Naive B cell (primary cell): ENCODE measurements around the gene RGSL1. TPM values are rescaled to one million over a fixed set of nuclear protein-coding genes. Genes with fewer than 3 reads are reported as not detected.

Experiments used
- ATAC-seq, 2 donors: fragments of 150-1000 bp; cut with Tn5 transposase; 2 replicates each; pipeline ENCODE4 v1.10.0; 2021; ENCODE audit warnings: low read depth in 2 of 2, mild to moderate bottlenecking in 2 of 2, moderate library complexity in 2 of 2
- DNase-seq: peaks from one replicate; pipeline ENCODE4 v3.0.0; 2022
- H3K27ac Mint-ChIP-seq, 6 donors: one replicate each; pipeline ENCODE4 v1.8.0; 2020 to 2022; ENCODE audit warnings: mild to moderate bottlenecking in 6 of 6, mixed read lengths in 6 of 6, moderate library complexity in 5 of 6, inconsistent platforms in 2 of 6
- H3K27me3 Mint-ChIP-seq, 3 donors: one replicate each; pipeline ENCODE4 v1.8.0; 2021 to 2022; ENCODE audit warnings: mixed read lengths in 3 of 3, mild to moderate bottlenecking in 1 of 3
- H3K36me3 Mint-ChIP-seq, 2 donors: one replicate each; pipeline ENCODE4 v1.8.0; 2020 to 2022; ENCODE audit warnings: mixed read lengths in 2 of 2, inconsistent platforms in 1 of 2, mild to moderate bottlenecking in 1 of 2
- H3K4me1 Mint-ChIP-seq, 3 donors: one replicate each; pipeline ENCODE4 v1.8.0; 2020 to 2022; ENCODE audit warnings: mixed read lengths in 3 of 3, inconsistent platforms in 1 of 3, mild to moderate bottlenecking in 1 of 3, moderate library complexity in 1 of 3
- H3K4me3 Mint-ChIP-seq, 8 donors: one replicate each; pipeline ENCODE4 v1.8.0; 2020 to 2022; ENCODE audit warnings: mild to moderate bottlenecking in 8 of 8, mixed read lengths in 8 of 8, moderate library complexity in 8 of 8, inconsistent platforms in 2 of 8
- H3K9me3 Mint-ChIP-seq, 7 donors: one replicate each; pipeline ENCODE4 v1.8.0; 2020 to 2022; ENCODE audit warnings: mixed read lengths in 7 of 7, mild to moderate bottlenecking in 5 of 7, inconsistent platforms in 2 of 7, moderate library complexity in 1 of 7
- polyA plus RNA-seq, 6 donors: library from polyadenylated mRNA; unstranded; fragments of 300-500 nt; fragmentation: Illumina TruSeq; gene quantifications; one replicate each; pipeline ENCODE4 v1.2.3, GENCODE V29; 2021; ENCODE audit warnings: low read depth in 6 of 6

The RGSL1 gene
- polyA plus RNA-seq, 6 donors from 2014 or later: 0.13 TPM; not detected in 5

DNA sequence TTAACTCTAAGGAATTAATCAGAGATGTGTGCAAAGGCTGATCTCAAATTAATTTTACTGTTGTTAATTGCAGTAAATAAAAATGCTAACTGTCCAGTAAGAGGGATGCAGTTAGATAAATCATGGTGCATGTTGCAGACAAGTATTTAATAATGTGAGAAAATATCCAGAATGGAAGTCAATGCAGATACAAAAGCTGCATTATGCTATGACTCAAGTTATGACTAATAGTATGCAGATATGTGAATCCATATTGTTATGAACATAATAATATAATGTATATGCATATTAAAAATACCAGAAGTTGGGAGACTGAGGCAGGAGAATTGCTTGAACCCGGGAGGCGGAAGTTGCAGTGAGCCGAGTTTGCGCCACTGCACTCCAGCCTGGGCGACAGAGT lies 117.7 kb downstream of the RGSL1 start:
- Mint-ChIP-seq H3K27me3 (no peaks in the 10 kb centered on the region), H3K27ac (peak overlapping the region in 1 of 6 donors; percentile 26), H3K9me3 (no peaks in the 10 kb centered on the region), H3K4me1 (peaks cover 3 to 12% (median 5%) of the 10 kb centered on the region in 3 donors), H3K4me3 (no peak overlapping the region), H3K36me3 (no peaks in the 10 kb centered on the region)
- ATAC-seq: no peak
- DNase-seq: no peak

DNA sequence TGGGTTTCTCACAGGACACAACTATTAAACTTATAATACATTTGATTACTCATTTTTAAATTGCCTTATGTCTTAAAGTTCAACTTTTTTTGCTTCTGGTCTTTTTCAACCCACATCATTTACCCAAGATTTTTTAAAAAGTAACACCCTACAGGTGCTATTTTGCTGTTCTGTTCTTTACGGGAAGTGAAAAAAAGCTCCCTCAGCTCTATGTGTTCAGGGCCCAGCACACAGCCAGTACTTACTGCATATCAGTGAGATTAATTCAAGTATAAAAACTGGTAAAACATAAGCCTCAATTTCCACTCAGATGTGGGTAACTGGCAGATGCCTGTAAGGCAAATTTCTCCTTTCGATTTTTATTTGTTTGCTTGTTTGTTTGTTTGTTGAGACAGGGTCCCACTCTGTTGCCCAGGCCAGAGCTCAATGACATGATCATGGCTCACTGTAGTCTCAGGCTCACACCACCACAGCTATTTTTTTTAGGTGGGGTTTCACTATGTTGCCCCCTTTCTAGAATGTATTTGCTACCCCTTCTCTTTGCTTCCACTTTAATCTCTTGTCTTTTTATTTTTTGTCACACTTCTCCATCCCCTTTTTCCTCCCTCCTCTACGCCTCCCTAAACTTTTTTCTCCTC lies 118.8 kb downstream of the RGSL1 start:
- Mint-ChIP-seq H3K9me3 (no peaks in the 10 kb centered on the region), H3K4me3 (no peak overlapping the region), H3K4me1 (peaks cover 3 to 12% (median 7%) of the 10 kb centered on the region in 3 donors), H3K27ac (no peak overlapping the region), H3K36me3 (no peaks in the 10 kb centered on the region), H3K27me3 (no peaks in the 10 kb centered on the region)
- ATAC-seq (peak; percentile 90), DNase-seq (peak; percentile 34)

DNA sequence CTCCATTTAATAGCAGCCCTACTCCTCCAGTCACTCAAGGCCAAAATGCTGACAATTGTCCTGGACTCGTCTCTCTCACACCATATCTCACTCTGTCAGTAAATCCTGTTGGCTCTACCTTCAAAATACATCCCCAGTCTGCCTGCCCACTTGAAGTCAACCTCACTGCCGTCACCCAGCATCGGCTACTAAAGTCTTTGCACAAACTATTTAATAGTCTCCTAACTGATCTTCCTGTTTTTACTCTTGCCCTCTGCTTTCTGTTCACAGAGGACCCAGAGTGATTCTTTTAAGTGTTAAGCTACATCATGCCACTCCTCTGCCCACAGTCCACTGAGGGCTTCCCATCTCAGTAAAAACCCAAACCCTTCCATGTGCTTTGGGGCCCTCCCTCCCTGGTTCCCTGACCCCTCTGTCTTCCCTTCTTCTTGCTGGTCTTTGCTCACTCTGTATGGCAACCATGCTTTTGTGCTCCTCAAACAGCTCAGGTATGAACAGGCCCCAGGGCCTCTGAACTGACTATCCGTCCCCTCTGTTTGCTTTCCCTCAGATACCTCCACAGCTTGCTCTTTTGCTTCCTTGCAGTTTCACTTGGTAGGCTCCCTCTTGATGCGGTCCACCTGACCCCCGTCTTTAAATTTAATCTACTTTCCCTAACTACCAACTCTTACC lies 120.1 kb downstream of the RGSL1 start:
- H3K27ac Mint-ChIP-seq: no peak overlapping the region
- peak; percentile 25 to 38 for ATAC-seq
- H3K4me1 Mint-ChIP-seq: peaks cover 3 to 12% (median 7%) of the 10 kb centered on the region in 3 donors
- no peaks in the 10 kb centered on the region for H3K9me3 Mint-ChIP-seq
- DNase-seq: no peak
- no peaks in the 10 kb centered on the region for H3K27me3 Mint-ChIP-seq
- H3K36me3 Mint-ChIP-seq: peaks cover 6 to 8% of the 10 kb centered on the region in 2 donors
- no peak overlapping the region for H3K4me3 Mint-ChIP-seq

DNA sequence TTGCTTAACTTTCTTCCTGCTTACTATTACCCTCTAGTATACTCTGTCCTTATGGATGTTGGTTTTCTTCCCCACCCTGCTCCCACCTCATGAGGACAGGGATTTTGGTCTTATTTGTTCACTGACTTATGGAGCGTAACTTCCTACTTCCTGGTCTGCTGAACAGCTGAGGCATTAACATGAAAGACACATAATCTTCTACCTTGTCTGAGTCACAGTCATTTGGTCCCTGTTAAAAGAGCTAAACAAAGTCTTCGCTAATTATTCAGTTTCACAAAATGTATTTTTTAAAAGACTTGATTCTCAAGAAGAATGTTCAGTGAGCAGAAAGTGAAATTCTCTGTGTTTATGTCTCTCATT lies 120.6 kb downstream of the RGSL1 start:
- H3K27ac Mint-ChIP-seq: no peak overlapping the region
- no peaks in the 10 kb centered on the region for H3K27me3 Mint-ChIP-seq
- no peaks in the 10 kb centered on the region for H3K9me3 Mint-ChIP-seq
- DNase-seq (no peak), ATAC-seq (peak; percentile 34 to 37)
- no peak overlapping the region for H3K4me3 Mint-ChIP-seq
- peaks cover 11 to 12% of the 10 kb centered on the region in 2 donors for H3K36me3 Mint-ChIP-seq
- H3K4me1 Mint-ChIP-seq: peaks cover 3 to 12% (median 7%) of the 10 kb centered on the region in 3 donors

DNA sequence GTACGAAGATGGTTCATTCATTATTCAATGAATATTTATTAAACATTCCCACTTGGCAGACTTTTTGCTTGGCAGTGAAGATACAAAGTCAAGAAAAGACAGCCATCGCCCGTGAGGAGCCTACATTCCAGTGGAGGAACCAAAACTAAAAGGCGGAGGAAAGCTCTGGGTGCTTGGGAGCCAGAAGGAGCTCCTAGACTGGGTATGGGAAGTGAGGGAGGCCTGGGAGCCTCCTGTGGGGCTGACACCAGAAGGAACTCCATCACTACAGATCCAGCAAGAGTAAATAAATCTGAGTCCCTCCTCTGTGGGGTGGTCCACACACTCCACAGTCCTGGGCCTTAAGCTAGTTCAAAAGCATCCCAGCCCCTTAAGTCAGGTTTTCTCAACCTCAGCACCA lies 124.2 kb downstream of the RGSL1 start:
- peak overlapping the region in 1 of 6 donors; percentile 80 for H3K27ac Mint-ChIP-seq
- H3K27me3 Mint-ChIP-seq: no peaks in the 10 kb centered on the region
- H3K36me3 Mint-ChIP-seq: peaks cover 25 to 33% of the 10 kb centered on the region in 2 donors
- no peak for DNase-seq
- peaks cover 5 to 15% (median 12%) of the 10 kb centered on the region in 3 donors for H3K4me1 Mint-ChIP-seq
- H3K4me3 Mint-ChIP-seq: no peak overlapping the region
- H3K9me3 Mint-ChIP-seq: no peaks in the 10 kb centered on the region
- no peak for ATAC-seq

DNA sequence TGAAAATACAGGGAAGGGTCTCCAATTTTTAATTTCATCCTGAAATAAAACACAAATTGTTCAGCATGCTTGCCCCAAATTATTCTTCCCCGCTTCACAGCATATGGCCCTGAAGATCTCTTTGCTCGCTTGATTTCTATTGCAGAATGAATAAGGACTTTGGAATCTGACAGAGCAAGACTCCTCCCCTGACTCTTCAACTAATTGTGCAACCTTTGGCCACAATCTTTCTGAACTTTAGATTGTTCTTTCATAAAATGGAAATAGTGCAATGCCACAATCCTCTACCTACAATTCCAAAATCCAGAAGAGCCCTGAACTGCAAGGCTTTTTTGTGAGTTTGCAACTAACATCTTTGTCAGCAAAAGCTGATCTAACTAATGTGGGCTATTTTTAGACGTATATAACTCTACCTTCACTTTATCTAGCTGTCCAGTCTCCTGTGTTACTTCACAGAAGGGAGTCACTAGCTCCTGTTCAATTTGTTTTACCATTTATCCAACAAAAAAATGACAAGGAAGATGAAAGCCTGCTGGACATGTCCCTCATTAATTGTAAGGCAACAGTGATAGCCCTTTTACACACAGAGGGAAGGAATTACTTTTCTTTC lies 125.7 kb downstream of the RGSL1 start:
- no peak for DNase-seq
- peaks cover 8 to 25% (median 12%) of the 10 kb centered on the region in 3 donors for H3K4me1 Mint-ChIP-seq
- peaks cover 40 to 45% of the 10 kb centered on the region in 2 donors for H3K36me3 Mint-ChIP-seq
- no peak overlapping the region for H3K4me3 Mint-ChIP-seq
- H3K27me3 Mint-ChIP-seq: no peaks in the 10 kb centered on the region
- no peaks in the 10 kb centered on the region for H3K9me3 Mint-ChIP-seq
- no peak overlapping the region for H3K27ac Mint-ChIP-seq
- no peak for ATAC-seq

DNA sequence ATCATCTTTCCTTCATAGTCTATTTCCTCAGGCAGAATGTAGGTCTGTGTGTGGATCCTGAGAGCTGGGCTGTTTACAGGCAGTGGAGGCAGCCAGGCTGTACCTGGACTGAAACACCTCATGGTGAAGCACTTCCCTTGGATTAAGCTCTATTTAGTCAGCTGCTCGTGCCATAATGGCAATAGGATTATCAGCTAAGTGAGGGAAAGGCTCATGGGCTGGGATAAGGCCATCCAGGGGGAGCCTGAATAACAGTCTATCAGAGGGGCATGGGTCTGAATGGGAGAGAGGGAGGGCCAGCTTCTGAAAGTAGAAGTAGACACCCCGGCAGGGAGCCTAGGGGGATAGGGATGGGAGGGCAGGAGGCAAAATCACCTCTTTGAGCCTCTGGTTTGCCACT lies 130.8 kb downstream of the RGSL1 start:
- Mint-ChIP-seq H3K27me3 (no peaks in the 10 kb centered on the region), H3K27ac (peak overlapping the region in 1 of 6 donors; percentile 12), H3K36me3 (peaks cover 45 to 57% of the 10 kb centered on the region in 2 donors), H3K9me3 (no peaks in the 10 kb centered on the region), H3K4me1 (peaks cover 24 to 56% (median 34%) of the 10 kb centered on the region in 3 donors), H3K4me3 (no peak overlapping the region)
- DNase-seq (no peak), ATAC-seq (no peak)

DNA sequence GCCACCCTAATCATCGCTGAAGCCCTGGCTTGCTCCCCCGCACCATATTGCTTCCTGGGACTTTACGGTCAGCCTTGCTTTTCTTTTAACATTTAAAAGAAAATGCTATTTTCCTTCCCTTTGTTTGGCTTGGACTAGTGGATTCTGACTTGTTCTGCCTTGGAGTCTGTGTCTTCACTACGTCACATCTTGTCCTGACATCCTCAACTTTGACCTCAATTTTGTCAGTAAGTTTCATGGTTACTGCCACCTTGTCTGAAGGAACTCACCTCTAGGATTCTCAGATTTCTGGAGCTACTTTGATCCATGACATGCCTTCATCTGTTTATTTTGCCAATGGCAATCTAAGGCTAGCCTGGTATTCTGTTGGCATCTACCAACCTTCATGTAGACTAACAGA lies 134.8 kb downstream of the RGSL1 start:
- Mint-ChIP-seq H3K36me3 (peaks cover 31 to 48% of the 10 kb centered on the region in 2 donors), H3K4me1 (peaks cover 42 to 73% (median 62%) of the 10 kb centered on the region in 3 donors), H3K27me3 (no peaks in the 10 kb centered on the region), H3K9me3 (no peaks in the 10 kb centered on the region), H3K27ac (no peak overlapping the region), H3K4me3 (peak overlapping the region in 2 of 8 donors; percentile 14 to 19)
- no peak for ATAC-seq
- DNase-seq: no peak

DNA sequence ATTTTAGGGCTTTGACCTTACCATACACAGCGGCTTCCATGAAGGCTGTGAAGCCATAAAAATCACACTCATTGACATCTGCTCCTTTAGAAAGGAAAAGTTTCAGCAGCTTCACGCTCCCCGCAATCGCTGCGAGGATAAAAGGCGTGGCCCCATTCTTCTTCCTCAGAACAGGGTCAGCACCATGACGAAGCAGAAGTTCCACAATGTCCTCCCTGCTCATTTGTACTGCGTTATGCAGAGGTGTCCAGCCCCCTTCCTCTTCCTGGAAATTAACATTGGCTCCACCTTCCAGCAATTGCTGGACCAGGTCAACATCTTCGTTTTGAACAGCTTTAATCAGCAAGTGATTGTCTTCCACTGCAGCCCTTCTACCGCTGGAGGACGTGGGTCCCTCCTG lies 136.4 kb downstream of the RGSL1 start:
- Mint-ChIP-seq H3K27ac (peak overlapping the region in 1 of 6 donors; percentile 28), H3K9me3 (no peaks in the 10 kb centered on the region), H3K4me1 (peaks cover 47 to 70% (median 66%) of the 10 kb centered on the region in 3 donors), H3K36me3 (peaks cover 18 to 35% of the 10 kb centered on the region in 2 donors), H3K27me3 (no peaks in the 10 kb centered on the region), H3K4me3 (no peak overlapping the region)
- no peak for DNase-seq
- no peak for ATAC-seq

DNA sequence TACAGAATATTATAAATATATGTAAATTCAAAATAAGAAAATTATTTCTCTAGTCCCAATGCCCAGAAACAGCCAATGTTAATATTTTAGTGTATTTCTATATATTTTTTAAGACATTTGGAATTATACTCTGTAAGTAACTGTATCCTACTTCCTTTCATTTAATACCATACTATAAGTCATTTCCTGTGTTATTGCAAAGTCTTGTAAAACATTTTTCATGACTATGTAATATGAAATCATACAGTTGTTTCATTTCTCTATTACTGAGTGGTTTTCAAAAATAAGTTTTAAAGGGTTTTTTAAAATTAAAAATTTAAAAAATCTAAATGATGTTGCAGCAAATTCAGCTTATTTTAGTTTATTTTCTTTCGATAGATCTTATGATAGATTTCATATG lies 137.1 kb downstream of the RGSL1 start:
- DNase-seq (no peak), ATAC-seq (no peak)
- Mint-ChIP-seq H3K4me1 (peaks cover 47 to 69% (median 63%) of the 10 kb centered on the region in 3 donors), H3K9me3 (no peaks in the 10 kb centered on the region), H3K36me3 (peaks cover 18 to 32% of the 10 kb centered on the region in 2 donors), H3K27ac (peak overlapping the region in 1 of 6 donors; percentile 29), H3K4me3 (peak overlapping the region in 1 of 8 donors; percentile 97), H3K27me3 (no peaks in the 10 kb centered on the region)

DNA sequence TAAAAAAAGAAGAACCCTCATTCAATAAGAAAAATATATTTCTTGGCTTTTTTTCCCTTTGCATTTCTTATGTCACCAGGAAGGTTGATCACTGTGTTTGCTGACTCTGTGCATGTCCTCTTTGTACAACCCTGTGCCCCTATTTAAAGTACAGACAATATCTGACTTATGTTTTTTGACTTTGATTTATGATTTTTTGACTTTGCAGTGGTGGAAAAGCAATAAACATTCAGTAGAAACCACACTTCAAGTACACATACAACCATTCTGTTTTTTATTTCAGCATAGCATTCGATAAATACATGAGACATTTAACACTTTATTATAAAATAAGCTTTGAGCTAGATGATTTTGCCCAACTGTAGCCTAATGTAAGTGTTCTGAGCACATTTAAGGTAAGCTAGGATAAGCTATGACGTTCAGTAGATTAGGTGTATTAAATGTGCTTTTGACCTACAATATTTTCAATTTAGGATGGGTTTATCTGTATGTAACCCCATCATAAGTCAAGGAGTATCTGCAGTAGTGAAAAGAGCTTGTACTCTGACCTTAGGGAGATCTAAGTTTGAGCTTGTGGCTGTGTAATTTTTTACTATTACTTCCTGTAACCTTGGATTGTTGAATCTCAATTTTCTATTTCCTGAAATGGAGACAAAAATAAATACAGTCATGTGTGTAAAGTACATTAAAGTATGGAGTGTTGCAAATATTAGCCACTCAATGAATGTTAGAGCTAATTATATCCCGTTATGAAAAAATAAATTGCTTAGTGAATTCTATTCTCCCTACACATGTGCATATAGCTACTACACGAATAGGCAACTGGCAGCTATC lies 137.9 kb downstream of the RGSL1 start:
- DNase-seq (no peak), ATAC-seq (peak in 1 of 2 donors; percentile 17)
- H3K36me3 Mint-ChIP-seq: peaks cover 18 to 24% of the 10 kb centered on the region in 2 donors
- H3K27me3 Mint-ChIP-seq: no peaks in the 10 kb centered on the region
- peak overlapping the region; percentile 95 to 100 (median 97) for H3K4me3 Mint-ChIP-seq
- H3K4me1 Mint-ChIP-seq: peaks cover 43 to 62% (median 61%) of the 10 kb centered on the region in 3 donors
- H3K27ac Mint-ChIP-seq: peak overlapping the region; percentile 98 to 100 (median 99)
- H3K9me3 Mint-ChIP-seq: no peaks in the 10 kb centered on the region

DNA sequence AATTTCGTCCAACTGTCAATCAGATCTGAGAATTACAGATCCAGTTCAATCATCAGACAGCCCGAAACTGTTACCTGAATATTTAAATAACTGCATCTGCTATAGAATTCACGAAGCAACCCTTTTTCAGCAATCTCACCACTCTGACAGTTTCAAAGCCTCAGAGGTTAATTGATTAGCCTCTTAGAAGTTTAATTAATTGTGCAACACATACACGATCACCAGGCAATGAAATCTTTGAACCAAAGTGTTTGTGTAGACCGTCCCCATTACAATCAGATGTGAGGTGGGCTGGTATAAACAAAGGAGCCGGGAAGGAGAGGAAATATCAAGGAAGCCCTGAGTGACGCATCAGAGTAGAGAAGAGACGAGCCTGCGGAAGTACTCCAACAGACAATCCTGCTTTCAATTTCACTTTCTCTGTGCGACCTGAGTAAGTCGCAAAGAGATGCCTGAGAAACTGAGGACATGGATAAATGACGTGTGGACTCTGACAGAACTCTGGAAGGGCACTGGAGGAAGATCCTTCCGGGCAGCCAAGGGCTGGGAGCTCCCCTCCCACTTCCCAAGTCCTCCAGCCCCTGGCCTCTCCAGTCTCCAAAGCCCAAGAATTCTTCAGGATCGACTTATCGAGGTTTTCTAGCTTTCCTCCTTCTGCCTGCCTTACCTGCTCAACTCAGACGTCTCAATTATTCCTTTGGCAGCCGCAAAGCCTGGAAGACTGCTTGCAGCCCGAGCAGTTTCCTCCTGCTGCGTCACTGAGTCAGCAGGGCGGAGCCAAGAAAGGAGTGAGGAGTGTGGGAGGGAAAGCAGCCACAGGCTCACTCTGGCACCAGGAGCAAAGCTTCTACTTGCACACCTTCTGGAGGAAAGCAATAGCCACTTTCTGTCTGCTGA lies 138.8 kb downstream of the RGSL1 start, which contains the start of gene RNASEL:
Gene RNASEL, minus strand, starts transcription at position 757 of the 897 bp plus-strand sequence. CDS start 2,450 bp downstream, outside the sequence.
- Mint-ChIP-seq H3K27ac (peak within 1 kb of the TSS; percentile 98 to 100 (median 99)), H3K9me3 (no peaks in the 10 kb centered on the region), H3K36me3 (peaks cover 10 to 16% of the 10 kb centered on the region in 2 donors), H3K27me3 (no peaks in the 10 kb centered on the region), H3K4me3 (peak within 1 kb of the TSS; percentile 95 to 100 (median 97)), H3K4me1 (peaks cover 39 to 53% (median 52%) of the 10 kb centered on the region in 3 donors)
- peak; percentile 89 to 90 for ATAC-seq
- peak; percentile 54 for DNase-seq
